ENCODE results near the gene ARL5C. TPM values are rescaled to one million over a fixed set of nuclear protein-coding genes. Genes with fewer than 3 reads are reported as not detected.

The ARL5C gene
- total RNA-seq, 1 experiment from 2014 or later: not detected

GRCh38 chr17:39186481-39187002, 20.6 kb upstream of the ARL5C start:
- H3K27ac ChIP-seq: no peak overlapping the region

GRCh38 chr17:39183720-39184119, 17.8 kb upstream of the ARL5C start:
- H3K36me3 ChIP-seq: peaks cover 29% of the 10 kb centered on the region

More at GRCh38 chr17:39186481-39187002, 20.6 kb upstream of the ARL5C start:
- Histone ChIP-seq H3K9me3 (replicated peaks) (no peaks in the 10 kb centered on the region), H3K36me3 (peaks cover 44% of the 10 kb centered on the region), H3K4me3 (no peak overlapping the region), H3K4me1 (replicated peaks) (no peaks in the 10 kb centered on the region), H3K27me3 (replicated peaks) (no peaks in the 10 kb centered on the region)
- no peak for DNase-seq (ENCODE audit: low read depth in 1 of 2, low spot score in 2 of 2)

GRCh38 chr17:39183045-39183444, 17.1 kb upstream of the ARL5C start:
- no peaks in the 10 kb centered on the region for H3K9me3 ChIP-seq (replicated peaks)
- H3K4me3 ChIP-seq: no peak overlapping the region
- peaks cover 28% of the 10 kb centered on the region for H3K36me3 ChIP-seq
- no peaks in the 10 kb centered on the region for H3K27me3 ChIP-seq (replicated peaks)
- H3K27ac ChIP-seq: no peak overlapping the region
- DNase-seq (ENCODE audit: low read depth in 1 of 2, low spot score in 2 of 2): no peak
- 0 out of 2 replicates have a peak, but pooled peaks cover 3% of the 10 kb centered on the region for H3K4me1 ChIP-seq (replicated peaks)

More at GRCh38 chr17:39183720-39184119, 17.8 kb upstream of the ARL5C start:
- DNase-seq (ENCODE audit: low read depth in 1 of 2, low spot score in 2 of 2): no peak
- no peak overlapping the region for H3K27ac ChIP-seq
- H3K4me1 ChIP-seq (replicated peaks): 0 out of 2 replicates have a peak, but pooled peaks cover 1% of the 10 kb centered on the region
- no peaks in the 10 kb centered on the region for H3K9me3 ChIP-seq (replicated peaks)
- no peaks in the 10 kb centered on the region for H3K27me3 ChIP-seq (replicated peaks)
- H3K4me3 ChIP-seq: no peak overlapping the region

GRCh38 chr17:39181303-39181702, 15.3 kb upstream of the ARL5C start:
- H3K4me1 ChIP-seq (replicated peaks): 0 out of 2 replicates have a peak, but pooled peaks cover 3% of the 10 kb centered on the region
- DNase-seq (ENCODE audit: low read depth in 1 of 2, low spot score in 2 of 2): no peak
- no peaks in the 10 kb centered on the region for H3K9me3 ChIP-seq (replicated peaks)
- no peak overlapping the region for H3K27ac ChIP-seq
- no peaks in the 10 kb centered on the region for H3K27me3 ChIP-seq (replicated peaks)
- peaks cover 27% of the 10 kb centered on the region for H3K36me3 ChIP-seq
- H3K4me3 ChIP-seq: no peak overlapping the region

- Histone ChIP-seq H3K4me1 (replicated peaks) (0 out of 2 replicates have a peak, but pooled peaks cover 9% of the 10 kb centered on the region), H3K27ac (no peak overlapping the region), H3K27me3 (replicated peaks) (no peaks in the 10 kb centered on the region), H3K4me3 (no peak overlapping the region), H3K36me3 (peaks cover 24% of the 10 kb centered on the region), H3K9me3 (replicated peaks) (no peaks in the 10 kb centered on the region)
- no peak for DNase-seq (ENCODE audit: low read depth in 1 of 2, low spot score in 2 of 2)
Observed at GRCh38 chr17:39178536-39178935, 12.6 kb upstream of the ARL5C start.

- no peak for DNase-seq (ENCODE audit: low read depth in 1 of 2, low spot score in 2 of 2)
- no peak overlapping the region for H3K27ac ChIP-seq
- H3K27me3 ChIP-seq (replicated peaks): no peaks in the 10 kb centered on the region
- H3K4me3 ChIP-seq: no peak overlapping the region
- H3K36me3 ChIP-seq: peaks cover 18% of the 10 kb centered on the region
- no peaks in the 10 kb centered on the region for H3K9me3 ChIP-seq (replicated peaks)
- H3K4me1 ChIP-seq (replicated peaks): 0 out of 2 replicates have a peak, but pooled peaks cover 9% of the 10 kb centered on the region
Observed at GRCh38 chr17:39177256-39177655, 11.3 kb upstream of the ARL5C start.

- H3K27ac ChIP-seq: no peak overlapping the region
- 0 out of 2 replicates have a peak, but pooled peaks cover 9% of the 10 kb centered on the region for H3K4me1 ChIP-seq (replicated peaks)
- no peaks in the 10 kb centered on the region for H3K9me3 ChIP-seq (replicated peaks)
- no peak for DNase-seq (ENCODE audit: low read depth in 1 of 2, low spot score in 2 of 2)
- no peaks in the 10 kb centered on the region for H3K27me3 ChIP-seq (replicated peaks)
- H3K36me3 ChIP-seq: peaks cover 15% of the 10 kb centered on the region
- no peak overlapping the region for H3K4me3 ChIP-seq
Observed at GRCh38 chr17:39175695-39176093, 9.7 kb upstream of the ARL5C start.

GRCh38 chr17:39174920-39175694, 9.1 kb upstream of the ARL5C start:
- no peaks in the 10 kb centered on the region for H3K27me3 ChIP-seq (replicated peaks)
- H3K27ac ChIP-seq: no peak overlapping the region
- no peak for DNase-seq (ENCODE audit: low read depth in 1 of 2, low spot score in 2 of 2)
- H3K4me1 ChIP-seq (replicated peaks): 0 out of 2 replicates have a peak, but pooled peaks cover 9% of the 10 kb centered on the region
- H3K9me3 ChIP-seq (replicated peaks): no peaks in the 10 kb centered on the region
- peaks cover 15% of the 10 kb centered on the region for H3K36me3 ChIP-seq
- H3K4me3 ChIP-seq: no peak overlapping the region

- no peaks in the 10 kb centered on the region for H3K27me3 ChIP-seq (replicated peaks)
- H3K36me3 ChIP-seq: peaks cover 15% of the 10 kb centered on the region
- no peak overlapping the region for H3K27ac ChIP-seq
- 0 out of 2 replicates have a peak, but pooled peaks cover 7% of the 10 kb centered on the region for H3K4me1 ChIP-seq (replicated peaks)
- no peaks in the 10 kb centered on the region for H3K9me3 ChIP-seq (replicated peaks)
- H3K4me3 ChIP-seq: no peak overlapping the region
- DNase-seq (ENCODE audit: low read depth in 1 of 2, low spot score in 2 of 2): no peak
Observed at GRCh38 chr17:39173526-39174274, 7.7 kb upstream of the ARL5C start.

GRCh38 chr17:39173080-39173479, 7.1 kb upstream of the ARL5C start:
- no peak for DNase-seq (ENCODE audit: low read depth in 1 of 2, low spot score in 2 of 2)
- Histone ChIP-seq H3K4me1 (replicated peaks) (0 out of 2 replicates have a peak, but pooled peaks cover 5% of the 10 kb centered on the region), H3K36me3 (peaks cover 14% of the 10 kb centered on the region), H3K4me3 (no peak overlapping the region), H3K27me3 (replicated peaks) (no peaks in the 10 kb centered on the region), H3K9me3 (replicated peaks) (no peaks in the 10 kb centered on the region), H3K27ac (no peak overlapping the region)

- no peak overlapping the region for H3K4me3 ChIP-seq
- H3K27ac ChIP-seq: no peak overlapping the region
- peaks cover 7% of the 10 kb centered on the region; the same call in 1 of the 2 replicates for H3K36me3 ChIP-seq
- 0 out of 2 replicates have a peak, but pooled peaks cover 5% of the 10 kb centered on the region for H3K4me1 ChIP-seq (replicated peaks)
- DNase-seq (ENCODE audit: low read depth in 1 of 2, low spot score in 2 of 2): no peak
- no peaks in the 10 kb centered on the region for H3K9me3 ChIP-seq (replicated peaks)
- no peaks in the 10 kb centered on the region for H3K27me3 ChIP-seq (replicated peaks)
Observed at GRCh38 chr17:39171933-39172332, 6.0 kb upstream of the ARL5C start.

- H3K4me3 ChIP-seq: no peak overlapping the region
- 0 out of 2 replicates have a peak, but pooled peaks cover 3% of the 10 kb centered on the region for H3K4me1 ChIP-seq (replicated peaks)
- DNase-seq (ENCODE audit: low read depth in 1 of 2, low spot score in 2 of 2): no peak
- H3K27ac ChIP-seq: no peak overlapping the region
- no peaks in the 10 kb centered on the region for H3K27me3 ChIP-seq (replicated peaks)
- H3K36me3 ChIP-seq: peaks cover 5% of the 10 kb centered on the region; the same call in 1 of the 2 replicates
- H3K9me3 ChIP-seq (replicated peaks): no peaks in the 10 kb centered on the region
Observed at GRCh38 chr17:39170558-39170957, 4.6 kb upstream of the ARL5C start.

GRCh38 chr17:39170109-39170508, 4.1 kb upstream of the ARL5C start:
- Histone ChIP-seq H3K4me3 (no peak overlapping the region), H3K36me3 (peaks cover 2% of the 10 kb centered on the region; the same call in 1 of the 2 replicates), H3K4me1 (replicated peaks) (no peaks in the 10 kb centered on the region; the same call in 1 of the 2 replicates), H3K27ac (no peak overlapping the region), H3K9me3 (replicated peaks) (no peaks in the 10 kb centered on the region), H3K27me3 (replicated peaks) (no peaks in the 10 kb centered on the region)
- DNase-seq (ENCODE audit: low read depth in 1 of 2, low spot score in 2 of 2): no peak

Measured in SJSA1 (cell line).